GM12892 (cell line): Measurements from ENCODE around the gene STARD6.

Source experiments
- POLR2A ChIP-seq: IDR thresholded peaks from 2 replicates; pipeline ENCODE4 v1.6.1; 2011; ENCODE audit warnings: low read depth, low read length, control low read depth
- POLR2AphosphoS5 ChIP-seq: IDR thresholded peaks from 2 replicates; pipeline ENCODE4 v1.6.1; 2011; ENCODE audit warnings: low read depth, low read length, control low read depth

DNA sequence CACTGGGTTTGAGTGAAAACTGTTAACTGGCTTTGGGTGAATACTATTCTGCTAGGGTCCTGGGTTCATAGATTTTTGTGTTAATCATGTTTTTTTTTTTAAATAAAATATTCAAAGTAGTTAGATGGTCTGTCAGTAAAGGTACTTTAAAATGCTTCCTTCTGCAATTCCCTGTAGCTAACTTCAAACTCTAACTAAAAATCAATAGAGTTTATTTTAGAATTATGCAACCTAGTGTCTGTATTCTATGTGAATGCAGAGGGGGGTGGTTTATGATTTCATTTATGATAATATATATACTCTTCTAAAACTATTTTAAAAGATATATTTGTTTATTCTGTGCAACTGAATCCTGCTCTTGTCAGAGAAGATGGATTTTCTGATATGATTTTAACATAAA lies 27.9 kb downstream of the STARD6 start:
- TF ChIP-seq POLR2AphosphoS5 (no peak), POLR2A (no peak)
